Cerebellar nuclear complex (tissue), 1 donor: ENCODE data around the gene CYP4B1.
"Not testable (repeated sequence)": the region's sequence is repeated elsewhere in the genome, so short reads cannot be mapped to it uniquely, and the experiment has no call there.

Experiments
- DNase-seq, 2 experiments: peaks; one replicate each; lab custom pipeline; 2025; lab: John Stamatoyannopoulos, UW

Gene CYP4B1

GRCh38 chr1:46816930-46817329 lies 18.1 kb downstream of the CYP4B1 start:
- DNase-seq, result no peak

- DNase-seq, result no peak
These were observed 19.0 kb downstream of the CYP4B1 start for GRCh38 chr1:46817814-46818213.

DNA sequence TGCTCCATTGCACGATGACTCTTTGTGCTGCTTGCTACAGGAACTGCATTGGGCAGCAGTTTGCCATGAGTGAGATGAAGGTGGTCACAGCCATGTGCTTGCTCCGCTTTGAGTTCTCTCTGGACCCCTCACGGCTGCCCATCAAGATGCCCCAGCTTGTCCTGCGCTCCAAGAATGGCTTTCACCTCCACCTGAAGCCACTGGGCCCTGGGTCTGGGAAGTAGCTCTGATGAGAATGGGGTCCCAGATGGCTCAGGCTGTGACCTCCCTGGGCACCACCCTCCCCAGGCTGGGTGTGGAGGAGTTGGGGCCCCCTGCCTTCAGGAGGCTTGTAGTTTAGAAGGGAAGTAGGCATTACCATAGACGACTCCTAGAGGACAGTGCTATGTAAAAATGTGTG lies 19.7 kb downstream of the CYP4B1 start:
- no peak for DNase-seq

GRCh38 chr1:46819335-46819734 lies 20.5 kb downstream of the CYP4B1 start:
- DNase-seq, result no peak

GRCh38 chr1:46820076-46820475 lies 21.2 kb downstream of the CYP4B1 start:
- DNase-seq, result no peak

GRCh38 chr1:46820560-46821060 lies 21.8 kb downstream of the CYP4B1 start:
- no peak for DNase-seq

DNA sequence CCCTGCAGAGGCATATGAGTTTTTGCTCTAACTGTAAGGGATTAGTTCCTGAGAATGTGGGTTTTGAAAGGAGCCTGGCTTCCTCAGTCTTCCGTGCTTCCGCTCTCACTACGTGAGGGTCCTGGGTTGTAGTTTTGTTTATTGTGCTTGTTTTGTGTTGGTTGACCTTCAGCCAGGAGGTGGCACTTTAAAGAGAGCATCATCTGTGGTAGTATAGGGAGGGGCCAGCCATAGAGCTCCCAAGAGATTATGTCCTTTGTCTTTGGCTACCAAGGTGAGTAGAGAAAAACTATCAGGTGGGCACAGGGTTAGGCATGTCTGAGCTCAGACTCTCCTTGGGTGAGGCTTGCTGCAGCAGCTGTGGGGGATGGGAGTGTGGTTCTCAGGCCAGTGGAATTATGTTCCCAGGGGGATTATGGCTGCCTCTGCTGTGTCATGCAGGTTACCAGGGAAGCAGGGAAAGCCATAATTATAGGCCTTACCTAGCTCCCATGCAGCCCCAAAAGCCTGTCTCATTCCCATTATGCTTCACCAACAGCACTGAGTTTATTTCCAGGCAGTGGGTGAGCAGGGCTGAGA lies 23.5 kb downstream of the CYP4B1 start:
- DNase-seq, result no peak

DNA sequence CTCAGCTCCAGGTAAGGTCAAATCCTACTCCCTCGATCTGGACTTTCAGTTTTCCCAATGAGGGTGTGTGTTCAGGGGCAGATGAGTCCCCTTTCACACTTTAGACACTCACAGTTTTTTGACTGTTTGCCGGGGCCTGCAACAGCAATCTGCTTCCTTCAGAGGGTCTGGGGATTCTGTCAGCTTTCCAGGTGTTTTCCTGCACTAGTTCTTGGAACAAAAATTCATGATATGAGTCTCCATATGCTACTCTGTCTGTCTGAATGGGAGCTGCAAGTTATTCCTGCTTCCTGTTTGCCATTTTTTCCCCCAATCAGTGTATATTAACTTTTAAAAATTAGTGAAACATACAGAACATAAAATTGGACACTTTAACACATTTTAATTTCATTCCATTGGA lies 24.3 kb downstream of the CYP4B1 start:
- DNase-seq, result no peak

GRCh38 chr1:46826892-46827291 lies 28.0 kb downstream of the CYP4B1 start:
- not testable (repeated sequence) for DNase-seq

- DNase-seq, result no peak
These were observed 31.9 kb downstream of the CYP4B1 start for GRCh38 chr1:46830665-46831322.

DNA sequence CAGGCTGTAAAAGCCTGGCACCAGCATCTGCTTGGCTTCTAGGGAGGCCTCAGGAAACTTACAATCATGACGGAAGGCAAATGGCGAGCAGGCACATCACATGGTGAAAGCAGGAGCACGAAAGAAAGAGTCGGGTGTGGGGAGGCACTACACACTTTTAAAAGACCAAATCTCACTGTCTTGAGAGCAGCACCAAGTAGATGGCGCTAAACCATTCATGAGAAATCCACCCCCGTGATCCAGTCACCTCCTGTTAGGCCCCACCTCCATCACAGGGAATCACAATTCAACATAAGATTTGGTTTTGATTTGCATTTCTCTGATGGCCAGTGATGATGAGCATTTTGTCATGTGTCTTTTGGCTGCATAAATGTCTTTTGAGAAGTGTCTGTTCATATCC lies 36.6 kb downstream of the CYP4B1 start:
- DNase-seq, result not testable (repeated sequence)

- DNase-seq, result not testable (repeated sequence)
These were observed 47.5 kb downstream of the CYP4B1 start for GRCh38 chr1:46846386-46846785.

DNA sequence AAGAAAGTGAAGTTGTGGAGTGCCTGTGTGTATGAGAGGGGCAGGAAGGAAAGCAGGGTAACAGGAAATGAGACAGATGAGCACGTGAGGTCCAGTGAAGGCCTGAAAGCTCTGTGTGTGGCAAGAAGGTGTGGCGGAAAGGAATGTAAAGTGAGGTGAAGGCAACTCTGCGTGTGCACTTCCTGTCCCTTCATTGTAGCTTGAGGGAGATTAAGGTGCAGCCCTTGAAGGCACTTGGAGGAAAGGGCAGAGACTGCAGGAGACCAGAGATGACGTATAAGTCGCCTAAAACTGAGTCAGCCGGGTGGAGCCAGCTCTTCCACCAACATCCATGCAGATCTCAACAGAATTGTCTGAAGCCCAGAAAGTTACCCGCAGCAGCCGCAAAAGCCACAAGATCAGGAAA lies 58.8 kb downstream of the CYP4B1 start:
- DNase-seq, result not testable (repeated sequence)

DNA sequence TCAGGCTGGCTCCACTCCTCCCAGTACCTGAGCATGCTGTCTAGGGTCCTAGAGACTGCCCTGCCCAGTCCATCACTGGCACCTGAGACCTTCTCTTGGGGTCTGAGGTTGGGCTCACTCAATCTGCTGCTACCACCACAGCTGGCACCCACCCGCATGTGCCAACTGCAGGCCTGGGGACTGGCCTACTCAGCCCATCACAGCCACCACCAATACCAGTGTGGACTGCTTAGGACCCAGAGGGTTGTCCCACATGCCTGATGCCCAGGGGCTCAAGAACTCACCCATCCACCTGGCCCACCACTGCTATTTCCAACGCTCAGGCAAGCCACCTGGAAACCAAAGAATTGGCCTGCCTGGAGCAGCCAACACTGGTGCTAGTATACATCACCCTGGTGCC lies 63.5 kb downstream of the CYP4B1 start:
- no peak for DNase-seq
